ENCODE results near the gene APLP2. TPM values are rescaled to one million over a fixed set of nuclear protein-coding genes. Genes with fewer than 3 reads are reported as not detected.
"Not testable (repeated sequence)": the region's sequence is repeated elsewhere in the genome, so short reads cannot be mapped to it uniquely, and the experiment has no call there.

APLP2 gene
- 159 TPM for total RNA-seq

GRCh38 chr11:130069659-130070108 lies at the start of gene APLP2:
APLP2 (plus strand) TSS chr11:130069894; CDS start chr11:130069978, 84 bp downstream.
- peak; percentile 100 for DNase-seq

GRCh38 chr11:130020323-130020722 lies 49.4 kb upstream of the APLP2 start:
- no peak for DNase-seq

- not testable (repeated sequence) for DNase-seq
Measured at GRCh38 chr11:130021606-130022005, 48.1 kb upstream of the APLP2 start.

- no peak for DNase-seq
Measured at GRCh38 chr11:130022799-130023198, 46.9 kb upstream of the APLP2 start.

GRCh38 chr11:130023204-130023603 lies 46.5 kb upstream of the APLP2 start:
- no peak for DNase-seq

- no peak for DNase-seq
Measured at GRCh38 chr11:130024361-130024760, 45.3 kb upstream of the APLP2 start.

- DNase-seq, result no peak
Measured at GRCh38 chr11:130025371-130025770, 44.3 kb upstream of the APLP2 start.

- DNase-seq, result no peak
Measured at GRCh38 chr11:130029137-130029536, 40.6 kb upstream of the APLP2 start.

GRCh38 chr11:130031056-130031455 lies 38.6 kb upstream of the APLP2 start:
- DNase-seq, result no peak

- peak; percentile 11 for DNase-seq
Measured at GRCh38 chr11:130031945-130032344, 37.7 kb upstream of the APLP2 start.

- DNase-seq, result no peak
Measured at GRCh38 chr11:130032931-130033330, 36.8 kb upstream of the APLP2 start.

- no peak for DNase-seq
Measured at GRCh38 chr11:130034236-130034635, 35.5 kb upstream of the APLP2 start.

GRCh38 chr11:130037058-130037457 lies 32.6 kb upstream of the APLP2 start:
- no peak for DNase-seq

GRCh38 chr11:130037881-130038585 lies 31.7 kb upstream of the APLP2 start:
- no peak for DNase-seq

- DNase-seq, result no peak
Measured at GRCh38 chr11:130040281-130040940, 29.3 kb upstream of the APLP2 start.

- DNase-seq, result peak; percentile 15
Measured at GRCh38 chr11:130042093-130042591, 27.6 kb upstream of the APLP2 start.

GRCh38 chr11:130043575-130043974 lies 26.1 kb upstream of the APLP2 start:
- DNase-seq, result no peak

GRCh38 chr11:130047141-130047540 lies 22.6 kb upstream of the APLP2 start:
- no peak for DNase-seq

GRCh38 chr11:130049328-130049771 lies 20.3 kb upstream of the APLP2 start:
- no peak for DNase-seq

- peak; percentile 40 for DNase-seq
Measured at GRCh38 chr11:130050257-130050656, 19.4 kb upstream of the APLP2 start.

- no peak for DNase-seq
Measured at GRCh38 chr11:130051082-130051481, 18.6 kb upstream of the APLP2 start.

GRCh38 chr11:130052567-130052966 lies 17.1 kb upstream of the APLP2 start:
- peak; percentile 45 for DNase-seq

- no peak for DNase-seq
Measured at GRCh38 chr11:130054966-130055365, 14.7 kb upstream of the APLP2 start.

- DNase-seq, result no peak
Measured at GRCh38 chr11:130055617-130056016, 14.1 kb upstream of the APLP2 start.
